ENCODE data around the gene FBLN1.

FBLN1 gene

DNA sequence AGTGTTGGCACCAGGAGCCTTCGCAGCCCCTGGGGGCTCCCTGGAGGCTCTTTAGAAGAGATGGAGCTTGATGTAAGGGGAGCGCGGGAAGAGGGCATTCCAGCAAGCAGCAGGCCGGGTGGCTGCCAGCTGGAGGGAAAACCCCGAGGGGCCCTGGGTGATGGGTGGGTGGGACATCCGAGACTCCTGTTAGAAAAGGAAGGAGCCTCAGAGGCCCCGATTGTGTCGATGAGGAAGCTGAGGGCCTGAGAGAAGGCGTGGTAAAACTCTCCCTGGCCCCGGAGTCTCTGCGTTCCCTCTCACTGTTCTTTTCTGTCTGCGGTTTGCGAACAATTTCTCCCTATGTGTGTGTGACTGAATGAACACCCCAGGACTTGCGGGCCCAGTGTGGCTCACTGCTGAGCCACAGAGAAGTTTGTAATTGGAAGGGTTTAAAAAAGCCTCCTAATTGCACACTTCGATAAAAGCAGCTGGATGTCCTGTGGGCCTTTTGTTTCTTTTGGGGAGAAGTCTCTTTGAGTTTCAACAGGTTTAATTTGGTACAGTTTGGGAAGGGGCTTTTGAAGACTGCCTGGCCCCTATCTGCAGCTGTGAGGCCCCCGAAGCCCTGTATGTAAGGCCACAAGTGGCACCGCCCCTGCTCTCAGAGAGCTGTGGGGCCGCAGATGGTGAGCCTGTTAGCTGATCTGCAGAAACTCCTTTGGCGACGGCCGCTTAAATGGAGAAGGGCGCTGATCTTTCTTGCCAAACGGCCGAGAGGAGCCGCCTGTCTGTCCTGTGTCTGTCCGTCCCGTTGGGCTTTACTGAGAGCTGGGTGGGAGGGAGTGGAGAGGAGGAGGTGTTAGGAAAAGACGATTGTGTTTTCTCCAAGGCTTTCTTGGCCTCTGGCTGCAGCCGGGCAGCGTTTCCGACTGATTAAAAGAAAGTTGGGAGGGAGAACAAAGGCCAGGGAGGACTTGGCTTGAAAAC lies 2.0 kb downstream of the FBLN1 start:
- no peak for DNase-seq

DNA sequence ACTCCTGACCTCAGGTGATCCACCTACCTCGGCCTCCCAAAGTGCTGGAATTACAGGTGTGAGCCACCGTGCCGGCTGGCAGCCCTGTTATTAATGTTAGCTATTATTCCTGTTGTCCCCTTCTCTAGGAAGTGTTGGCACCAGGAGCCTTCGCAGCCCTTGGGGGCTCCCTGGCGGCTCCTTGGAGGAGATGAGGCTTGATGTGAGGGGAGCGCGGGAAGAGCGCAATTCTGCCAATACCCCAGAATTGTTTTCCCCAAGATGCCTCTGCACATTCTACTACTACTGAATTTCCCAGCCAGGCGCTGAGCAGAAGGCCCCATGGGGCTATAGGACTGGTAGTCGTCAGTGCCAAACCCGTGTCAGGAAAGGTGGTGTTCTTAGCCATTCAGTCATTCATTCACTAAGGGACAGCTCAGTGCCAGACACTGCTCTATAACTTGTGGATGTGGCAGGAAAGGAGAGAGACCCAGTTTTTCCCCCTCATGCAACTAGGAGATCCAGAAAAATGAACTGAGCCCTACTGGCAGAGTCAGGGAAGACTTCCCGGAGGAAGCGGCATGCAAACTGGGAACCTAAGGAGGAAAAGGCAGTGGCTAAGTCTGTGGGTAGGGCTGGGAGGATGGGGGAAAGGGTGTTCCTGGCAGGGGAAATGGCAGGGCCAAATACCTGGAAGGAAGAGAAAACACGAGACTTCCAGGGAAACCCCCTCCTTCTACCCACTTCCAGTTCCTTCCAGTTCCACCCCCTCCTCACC lies 3.5 kb downstream of the FBLN1 start:
- DNase-seq: no peak

DNA sequence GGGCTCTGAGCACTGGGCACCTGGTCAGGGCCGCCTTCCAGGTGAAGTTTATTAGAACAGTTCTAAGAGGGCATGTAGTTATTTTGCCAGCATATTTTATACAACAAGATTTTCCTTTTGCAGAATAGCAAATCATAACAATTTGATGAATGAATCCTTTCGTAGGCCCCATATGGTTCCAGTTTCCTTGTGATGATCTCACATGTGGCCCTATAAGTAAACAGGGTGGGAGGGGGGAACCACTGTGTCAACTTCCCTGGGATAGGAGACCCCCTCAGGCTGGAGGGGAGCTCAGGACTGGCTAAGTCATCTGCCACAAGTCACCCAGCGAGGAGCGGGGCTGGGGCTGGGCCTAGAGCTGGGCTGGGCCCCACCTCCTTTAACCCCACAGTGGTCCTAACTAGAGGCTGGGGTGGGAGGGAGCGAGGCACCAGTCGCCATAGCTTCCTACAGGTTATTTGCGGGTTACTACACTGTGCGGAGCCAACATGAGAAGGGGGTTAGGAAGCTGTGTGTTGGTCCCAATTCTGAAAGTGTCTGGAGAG lies 4.2 kb downstream of the FBLN1 start:
- no peak for DNase-seq

DNA sequence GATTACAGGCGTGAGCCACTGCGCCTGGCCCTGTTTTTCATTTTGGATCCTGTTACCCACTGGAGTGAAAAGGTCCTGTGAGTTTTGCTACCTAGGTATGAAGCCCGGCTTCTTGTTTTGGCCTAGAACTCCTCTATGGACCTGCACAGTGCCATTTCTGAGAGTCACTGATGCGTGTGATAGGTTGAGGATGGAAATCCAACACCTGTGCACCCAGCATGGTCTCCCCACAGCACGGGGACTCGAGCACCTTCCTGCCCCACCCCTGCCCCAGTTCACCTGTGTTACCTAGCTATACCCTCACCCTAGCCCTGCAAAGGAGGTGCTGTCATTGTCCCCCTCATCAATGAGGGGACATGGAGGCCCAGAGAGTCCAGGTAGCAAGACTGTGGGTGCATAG lies 5.1 kb downstream of the FBLN1 start:
- DNase-seq: no peak

DNA sequence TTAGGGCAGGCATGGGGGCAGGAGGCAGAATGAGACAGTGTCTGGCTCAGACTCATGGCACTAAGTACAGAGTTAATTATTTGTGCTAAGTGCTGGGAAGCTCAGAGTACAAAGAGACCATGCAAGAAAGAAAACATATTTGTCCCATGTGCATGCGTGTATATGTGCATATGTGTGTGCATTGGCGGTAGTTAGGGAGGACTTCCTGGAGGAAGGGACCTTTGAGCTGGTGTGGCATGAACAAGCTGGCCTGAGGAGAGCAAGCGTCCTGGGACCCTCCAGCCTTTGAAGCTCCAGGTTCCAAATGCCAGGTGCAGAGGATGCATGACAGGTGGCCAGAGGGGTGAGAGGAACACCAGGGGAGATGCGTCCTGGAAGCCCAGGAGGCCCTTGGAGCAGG lies 6.1 kb downstream of the FBLN1 start:
- no peak for DNase-seq

DNA sequence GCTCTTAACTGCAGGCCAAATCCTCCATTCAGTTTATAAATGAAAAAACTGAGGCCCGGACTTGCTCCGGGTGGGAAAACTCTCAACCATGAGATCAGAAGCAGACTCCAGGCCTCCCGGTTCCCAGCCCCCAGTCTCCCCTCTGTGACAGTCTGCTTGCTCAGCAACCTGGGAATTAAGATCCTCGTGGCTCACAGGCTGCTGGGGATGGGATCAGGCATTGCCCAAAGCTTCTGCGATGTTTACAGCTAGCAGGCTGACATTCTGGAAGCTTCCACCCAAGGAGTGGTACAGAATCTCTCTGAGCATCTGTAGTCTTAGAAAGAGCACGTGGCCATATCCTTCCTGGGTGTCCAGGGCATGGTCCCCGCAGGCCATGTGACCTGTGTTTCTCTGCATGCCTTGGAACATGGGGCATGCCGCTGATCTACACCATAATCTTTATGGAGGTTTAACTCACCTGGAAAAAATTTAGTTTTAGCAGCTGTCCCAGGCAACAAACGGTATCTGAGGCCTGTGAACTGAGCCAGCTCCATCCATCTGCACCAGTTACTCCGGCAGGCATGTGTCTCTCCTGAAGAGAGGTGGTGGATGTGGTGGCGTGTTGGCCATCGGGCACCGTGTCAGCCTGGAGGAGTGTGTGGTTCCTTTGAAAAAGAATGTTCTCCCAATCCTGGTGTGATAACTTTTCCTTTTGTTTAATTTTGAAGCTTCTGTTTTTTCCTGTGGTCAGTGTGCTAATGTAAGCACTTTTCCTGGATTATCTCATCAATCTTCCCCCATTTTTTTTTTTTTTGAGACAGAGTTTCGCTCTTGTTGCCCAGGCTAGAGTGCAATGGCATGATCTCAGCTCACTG lies 7.9 kb downstream of the FBLN1 start:
- DNase-seq: no peak

DNA sequence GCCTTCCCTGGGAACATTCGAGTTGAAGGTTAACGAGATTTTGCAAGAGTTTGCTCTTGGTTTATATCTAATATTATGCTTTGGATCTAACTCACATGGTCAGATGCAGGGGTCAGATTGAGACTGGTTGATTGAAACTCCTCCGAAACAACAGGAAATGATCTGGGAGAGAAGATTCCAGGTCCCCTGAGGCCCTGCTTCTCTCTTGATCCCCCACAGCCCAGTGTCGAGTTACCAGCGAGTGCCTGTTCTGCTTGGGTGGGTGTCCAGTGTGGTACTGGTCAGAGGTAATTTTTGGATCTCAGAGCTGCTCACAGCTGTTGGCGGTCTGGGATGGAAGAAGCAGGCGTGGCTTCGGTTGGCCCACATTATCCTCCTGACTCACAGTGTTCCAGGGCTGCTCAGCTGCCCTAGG lies 9.2 kb downstream of the FBLN1 start:
- DNase-seq: no peak

DNA sequence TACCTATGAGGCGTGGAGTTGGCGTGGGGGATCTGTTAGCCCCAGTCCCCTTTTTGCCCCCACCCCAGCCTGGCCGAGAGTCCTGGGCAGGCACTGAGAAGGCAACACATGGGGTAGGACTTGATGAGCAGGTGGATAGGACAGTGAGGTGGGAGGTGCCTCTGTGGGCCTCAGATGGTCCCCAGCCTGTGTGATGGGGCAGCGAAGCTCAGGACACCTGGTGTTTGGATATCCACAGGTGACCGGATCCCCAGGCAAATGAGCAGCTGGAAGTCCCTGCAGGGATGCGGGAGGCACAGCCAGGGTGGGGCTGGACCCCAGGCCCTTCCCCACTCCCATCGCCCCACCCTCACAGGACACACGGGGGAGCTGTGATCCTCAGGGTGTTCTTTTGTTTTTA lies 9.7 kb downstream of the FBLN1 start:
- DNase-seq: no peak

DNA sequence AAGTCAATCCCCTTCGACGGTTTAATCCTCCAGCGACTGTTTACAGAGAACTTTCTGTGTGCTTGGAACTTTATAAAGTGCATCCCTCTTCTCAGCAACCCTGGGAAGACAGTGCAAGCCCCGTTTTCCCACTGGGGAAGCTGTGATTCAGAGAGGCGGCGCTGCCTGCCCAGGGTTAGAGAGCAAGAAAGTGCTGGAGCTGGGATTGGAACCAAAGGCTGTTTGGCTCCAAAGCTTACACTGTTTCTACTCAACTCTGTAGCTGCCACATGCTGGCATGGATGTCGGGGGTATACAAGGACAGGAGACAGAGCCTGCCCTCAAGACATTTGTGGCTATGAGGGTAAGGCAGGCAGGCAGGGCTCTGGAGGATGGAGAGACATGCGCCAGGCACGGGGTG lies 13.0 kb downstream of the FBLN1 start:
- DNase-seq: no peak

DNA sequence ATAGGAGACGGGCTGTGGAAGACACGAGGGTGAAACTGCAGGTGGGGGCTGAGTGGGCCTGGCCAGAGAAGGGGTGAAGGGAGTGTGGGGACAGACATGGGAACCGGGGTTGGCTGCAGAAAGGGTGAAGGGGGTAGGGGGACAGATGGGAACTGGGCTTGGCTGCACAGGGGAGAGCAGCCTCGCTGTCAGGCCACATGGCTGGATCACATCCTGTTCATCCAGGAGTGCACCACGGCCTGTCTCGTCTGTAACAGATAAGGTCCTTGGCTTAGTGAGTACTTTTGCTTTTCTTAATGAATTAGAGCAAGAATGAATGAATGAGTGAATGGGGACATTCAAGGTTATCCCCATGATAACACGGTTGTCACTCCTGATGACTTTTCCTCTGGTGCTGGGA lies 13.5 kb downstream of the FBLN1 start:
- no peak for DNase-seq

DNA sequence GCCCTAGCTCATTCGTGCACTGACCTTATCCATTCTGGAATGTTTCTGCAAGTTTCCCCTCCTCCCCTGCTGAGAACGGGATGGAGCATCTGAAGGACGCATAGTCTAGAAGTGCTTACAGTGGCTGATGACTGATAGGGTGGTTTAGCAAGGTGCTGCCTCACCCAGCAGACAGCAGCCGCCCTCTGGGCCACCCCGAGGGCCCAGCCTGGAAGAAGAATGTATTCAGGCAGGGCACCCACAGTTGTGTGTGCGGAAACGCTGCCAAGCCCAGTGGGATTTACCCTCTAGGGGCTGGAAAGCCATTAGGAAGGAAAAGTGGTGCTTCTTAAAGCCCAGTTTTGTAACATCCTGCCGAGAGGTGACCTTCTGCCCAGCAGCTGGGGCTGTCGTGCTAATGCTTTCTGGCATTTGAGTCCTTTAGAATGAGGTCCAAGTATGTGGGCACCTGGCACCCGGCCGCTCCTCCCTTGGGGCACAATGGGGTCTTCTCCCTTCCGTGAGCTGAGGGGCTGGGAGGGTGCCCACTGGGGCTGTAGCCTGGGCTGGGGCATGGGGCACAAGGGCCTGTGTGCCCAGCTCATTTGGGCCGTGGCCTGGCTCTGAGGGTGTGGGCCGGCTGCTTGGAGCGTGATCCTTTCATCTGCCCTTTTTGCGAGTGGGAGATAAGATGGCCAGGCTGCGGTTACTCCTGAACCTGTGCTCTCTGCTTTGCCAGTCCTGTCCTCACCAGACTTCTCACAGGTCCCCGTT lies 14.4 kb downstream of the FBLN1 start:
- DNase-seq: no peak

DNA sequence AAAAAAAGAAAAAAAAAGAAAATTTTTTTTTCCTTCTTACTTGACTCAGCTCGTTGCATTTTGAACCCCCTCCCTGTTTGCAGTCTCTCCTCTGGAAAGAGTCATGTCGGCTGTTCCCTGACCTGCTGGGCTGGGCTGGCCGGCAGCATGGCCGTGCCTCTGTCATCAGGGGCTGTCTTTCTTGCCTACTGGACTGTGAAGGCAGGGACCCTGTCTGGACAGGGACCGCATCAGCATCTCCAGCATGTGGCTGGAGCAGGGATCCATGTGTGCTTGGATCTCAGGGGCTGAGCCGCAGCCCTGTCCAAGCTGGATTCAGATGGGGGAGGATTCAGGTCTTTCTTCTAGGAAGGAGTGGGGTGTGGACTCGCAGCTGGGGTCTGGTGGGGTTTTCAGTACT lies 15.5 kb downstream of the FBLN1 start:
- DNase-seq: no peak

DNA sequence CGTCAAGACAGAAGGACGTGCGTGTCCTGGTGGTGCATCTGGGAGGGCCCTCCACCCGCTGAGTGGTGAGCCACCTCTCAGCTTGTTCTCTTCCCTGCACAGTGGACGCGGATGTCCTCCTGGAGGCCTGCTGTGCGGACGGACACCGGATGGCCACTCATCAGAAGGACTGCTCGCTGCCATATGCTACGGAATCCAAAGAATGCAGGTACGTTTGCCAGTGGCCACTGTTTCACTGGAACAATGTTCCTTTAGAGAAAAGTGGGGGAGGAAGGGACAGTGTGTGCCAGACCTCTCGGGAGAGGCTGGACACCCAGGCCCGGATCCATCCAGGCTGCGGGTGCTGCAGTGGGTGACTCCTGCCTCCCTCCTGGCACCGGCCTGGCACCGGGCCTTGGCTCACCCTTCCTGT lies 15.9 kb downstream of the FBLN1 start:
- DNase-seq: no peak

DNA sequence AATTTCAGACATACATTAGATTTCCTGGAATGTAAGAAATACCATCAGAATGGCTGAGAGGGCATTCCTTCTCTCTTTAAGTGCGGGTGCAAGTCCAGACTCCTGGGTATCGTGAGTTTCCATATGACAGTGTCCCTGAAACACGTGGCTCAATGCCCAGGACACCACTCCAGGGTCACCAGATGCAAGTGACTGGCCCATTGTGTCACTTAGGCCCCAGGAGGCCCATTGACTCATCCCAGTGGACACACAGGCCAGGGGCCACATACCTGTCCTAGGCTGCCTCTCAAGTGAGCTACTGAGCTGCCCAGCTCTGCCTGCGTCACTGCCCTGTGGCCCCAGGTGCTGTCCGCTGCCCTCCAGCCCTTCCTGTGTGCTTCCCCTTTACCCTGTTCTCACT lies 18.5 kb downstream of the FBLN1 start:
- no peak for DNase-seq

DNA sequence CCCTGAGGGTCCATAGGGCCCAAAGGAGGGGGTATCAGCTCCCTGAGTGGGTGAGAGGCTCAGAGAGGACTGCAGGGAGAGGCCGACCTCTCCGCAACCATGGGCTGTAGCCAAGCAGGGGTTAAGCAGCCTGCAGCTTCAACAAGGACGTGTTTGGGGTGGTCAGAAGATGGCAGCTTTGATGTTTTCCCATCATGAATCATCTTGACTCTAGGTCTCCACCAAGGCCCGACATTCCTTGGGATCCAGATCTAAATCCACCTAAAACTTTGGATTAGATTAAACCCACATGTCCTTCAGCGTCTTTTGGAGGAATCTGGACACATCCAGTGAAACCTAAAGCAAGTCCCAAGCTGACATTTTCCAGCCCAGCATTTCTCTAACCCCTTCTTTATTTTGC lies 19.8 kb downstream of the FBLN1 start:
- DNase-seq: no peak

DNA sequence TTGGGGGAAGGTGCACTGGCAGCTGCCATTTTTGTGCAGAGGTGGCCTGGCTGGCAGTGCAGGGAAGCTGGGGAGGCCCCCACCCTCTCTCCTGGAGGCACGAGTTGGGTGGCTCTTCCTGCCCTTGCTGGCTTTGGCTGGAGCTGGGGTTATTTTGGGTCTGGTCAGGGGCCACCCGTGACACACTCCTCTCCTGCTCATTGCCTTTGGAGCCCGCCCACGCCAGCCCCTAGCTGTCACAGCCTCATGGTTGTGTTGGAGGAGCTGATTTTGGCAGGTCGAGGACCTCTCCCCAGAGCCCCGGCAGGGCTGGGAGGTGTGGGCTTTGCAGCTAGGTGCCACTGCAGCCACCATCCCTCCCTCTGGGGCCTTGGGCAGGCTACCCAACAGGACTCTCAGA lies 21.5 kb downstream of the FBLN1 start:
- DNase-seq: no peak

DNA sequence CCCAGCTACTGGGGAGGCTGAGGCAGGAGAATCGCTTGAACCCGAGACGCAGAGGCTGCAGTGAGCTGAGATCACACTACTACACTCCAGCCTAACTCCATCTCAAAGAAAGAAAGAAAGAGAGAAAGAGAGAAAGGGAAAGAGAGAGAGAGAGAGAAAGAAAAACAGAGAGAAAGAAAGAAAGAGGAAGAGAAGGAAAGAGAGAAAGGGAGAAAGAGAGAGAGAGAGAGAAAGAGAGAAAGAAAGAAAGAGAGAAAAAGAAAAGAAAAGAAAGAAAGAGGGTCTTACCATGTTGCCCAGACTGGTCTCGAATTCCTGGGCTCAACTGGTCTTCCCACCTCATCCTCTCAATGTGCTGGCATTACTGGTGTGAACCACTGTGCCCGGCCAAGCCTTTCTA lies 22.3 kb downstream of the FBLN1 start:
- no peak for DNase-seq

DNA sequence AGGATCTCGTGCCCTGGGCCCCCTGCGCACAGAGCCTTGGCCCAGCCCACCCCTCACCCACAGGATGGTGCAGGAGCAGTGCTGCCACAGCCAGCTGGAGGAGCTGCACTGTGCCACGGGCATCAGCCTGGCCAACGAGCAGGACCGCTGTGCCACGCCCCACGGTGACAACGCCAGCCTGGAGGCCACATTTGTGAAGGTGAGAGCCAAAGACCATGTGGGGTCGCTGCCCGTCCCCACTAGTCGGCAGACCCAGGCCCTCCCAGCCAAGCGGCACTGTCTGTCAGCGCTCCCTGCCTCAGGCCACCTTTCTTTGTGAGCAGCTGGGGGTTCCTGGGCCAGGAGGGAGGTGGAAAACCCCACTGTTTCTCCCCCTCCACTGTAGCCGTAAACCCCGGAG lies 22.8 kb downstream of the FBLN1 start:
- DNase-seq: no peak

DNA sequence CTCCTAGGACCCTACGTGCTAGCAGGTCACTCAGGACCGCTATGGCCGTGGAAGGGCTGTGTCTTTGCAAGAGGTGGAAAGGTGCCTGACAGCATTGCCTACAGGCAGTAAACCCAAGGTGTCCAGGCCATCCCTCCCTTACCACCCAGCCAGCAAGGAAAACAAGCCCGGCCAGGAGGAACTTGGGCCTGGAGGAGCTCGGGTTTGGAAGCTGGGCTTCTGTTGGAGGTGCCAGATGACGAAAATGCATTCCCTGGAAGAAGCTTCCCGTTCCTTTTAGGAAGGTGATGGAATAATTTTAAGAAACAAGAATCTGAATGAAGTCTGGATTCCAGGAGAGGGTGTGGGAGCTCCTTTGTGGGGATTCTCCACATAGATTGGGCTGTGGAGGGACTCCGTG lies 23.6 kb downstream of the FBLN1 start:
- no peak for DNase-seq

DNA sequence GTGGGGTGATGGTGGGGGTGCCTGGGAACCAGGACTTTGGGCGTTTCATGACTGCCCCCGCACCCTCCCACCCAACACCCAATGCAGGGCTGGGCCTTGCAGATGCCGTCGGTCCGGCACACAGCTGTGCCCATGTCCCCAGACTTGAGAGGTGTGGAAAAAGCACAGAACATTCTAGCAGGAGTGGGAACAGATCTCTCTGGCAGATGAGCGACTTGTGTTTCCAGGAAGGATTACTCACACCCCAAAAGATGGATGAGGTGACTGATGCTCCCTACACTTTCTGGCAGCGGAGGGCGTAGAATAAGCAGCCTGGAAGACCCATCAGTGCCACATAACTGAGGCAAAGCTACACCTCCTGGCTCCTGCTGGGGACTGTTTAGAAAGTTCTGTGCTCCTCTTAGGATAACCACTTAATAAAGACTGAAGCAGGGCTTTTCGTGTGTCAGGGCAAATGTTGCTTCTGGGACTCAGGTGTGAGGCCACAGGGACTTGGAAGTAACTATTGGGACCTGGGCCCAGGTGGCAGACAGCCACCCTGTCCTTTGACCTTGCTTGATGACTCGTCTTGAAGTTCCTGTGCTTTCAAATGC lies 24.2 kb downstream of the FBLN1 start:
- DNase-seq: no peak

DNA sequence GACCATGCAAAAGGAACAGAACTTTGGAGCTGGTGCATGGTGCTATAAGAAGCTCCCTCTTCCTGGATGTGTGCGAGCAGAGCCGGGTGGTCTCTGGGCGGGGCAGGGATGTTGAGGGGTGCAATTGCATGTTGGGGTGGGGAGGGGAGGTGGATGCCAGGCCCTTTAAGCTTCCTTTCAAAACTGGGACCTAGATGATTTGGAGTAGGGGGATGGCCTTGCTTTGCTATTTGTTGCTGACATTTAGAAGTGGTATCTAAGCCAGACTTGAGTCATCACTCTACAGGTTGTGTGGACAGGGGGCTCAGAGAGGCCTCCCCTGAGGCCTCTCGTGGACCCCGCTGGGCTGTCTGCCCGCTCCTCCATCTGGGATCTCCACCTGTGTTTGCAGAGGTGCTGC lies 24.8 kb downstream of the FBLN1 start:
- DNase-seq: no peak

DNA sequence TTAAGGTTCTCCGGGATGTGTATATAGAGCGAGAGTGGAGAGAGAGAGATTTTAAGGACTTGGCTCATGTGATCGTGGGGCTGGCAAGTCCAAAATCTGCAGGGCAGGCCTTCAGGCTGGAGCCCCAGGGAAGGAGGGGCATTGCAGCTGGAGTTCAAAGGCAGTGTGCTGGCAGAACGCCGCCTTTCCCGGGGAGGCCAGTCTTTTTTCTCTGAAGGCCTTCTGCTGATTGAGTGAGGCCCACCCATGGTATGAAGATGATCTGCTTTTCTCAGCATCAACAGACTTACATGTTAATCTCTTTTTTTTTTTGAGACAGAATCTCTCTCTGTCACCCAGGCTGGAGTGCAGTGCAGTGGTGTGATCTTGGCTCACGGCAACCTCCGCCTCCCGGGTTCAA lies 25.4 kb downstream of the FBLN1 start:
- DNase-seq: no peak

Data from NK-92 treated with Interleukin-12 subunit alpha and Interleukin-12 subunit beta, amount 100 ng/mL, for 24 hours (cell line).